Measurements from ENCODE around the gene PAQR4.

PAQR4 gene

DNA sequence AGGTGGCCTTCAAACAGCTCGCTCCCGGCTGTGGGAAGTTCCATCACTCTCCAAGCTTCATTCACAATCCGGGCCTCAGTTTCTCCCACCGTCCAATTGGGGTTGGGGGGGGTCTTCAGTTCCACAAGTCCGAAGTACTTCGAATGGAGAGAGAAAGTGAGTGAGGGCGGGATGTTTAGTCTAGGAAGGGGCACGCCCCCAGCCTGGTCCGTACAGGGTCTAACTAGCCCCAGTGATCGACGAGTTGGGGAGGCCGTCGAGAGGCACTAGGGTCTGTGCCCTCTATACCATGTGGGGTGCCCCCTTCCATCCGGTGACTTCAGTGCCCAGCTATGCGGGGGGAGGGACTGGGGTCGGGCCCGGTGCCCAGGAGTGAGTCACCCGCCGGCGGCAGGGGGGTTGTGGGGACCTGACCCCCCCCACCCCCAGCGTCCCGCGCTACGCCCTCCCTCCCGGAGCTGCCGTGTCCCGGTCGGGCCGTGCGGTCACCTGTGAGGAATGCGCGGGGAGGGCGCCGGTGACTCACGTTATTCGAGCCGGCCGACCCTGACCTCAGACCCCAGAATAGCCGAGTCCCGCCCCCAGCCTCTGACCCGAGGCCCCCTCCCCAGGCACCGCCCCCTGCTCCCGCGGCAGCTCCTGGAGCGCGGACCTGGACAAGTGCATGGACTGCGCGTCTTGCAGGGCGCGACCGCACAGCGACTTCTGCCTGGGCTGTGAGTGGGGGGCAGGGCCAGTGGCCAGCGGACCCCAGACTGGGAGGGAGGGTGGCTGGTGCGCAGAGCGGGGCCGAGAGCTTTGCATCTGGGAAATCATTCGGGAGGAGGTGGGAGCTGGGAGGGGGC, 51.7 kb downstream of the PAQR4 start:
- Histone ChIP-seq H3K27ac (ENCODE audit: extremely low read depth, low read depth, low read length) (peak overlapping the region; percentile 54), H3K9me3 (ENCODE audit: control insufficient read depth, insufficient read depth, low read depth, low read length) (no peaks in the 10 kb centered on the region), H3K4me3 (ENCODE audit: low read depth, low read length) (peak overlapping the region; percentile 75), H3K36me3 (ENCODE audit: control insufficient read depth in 2 of 2, insufficient read depth in 1 of 2, low read length in 2 of 2) (peaks cover 0 to 6% of the 10 kb centered on the region in 2 experiments; a peak in 1 of 3 replicates), H3K4me1 (ENCODE audit: control insufficient read depth, insufficient read depth, low read length) (peaks cover 21% of the 10 kb centered on the region)
- ChIA-PET POLR2A (interaction anchor here (0.5 to 11.9 kb wide), 23 partner anchors 7 to 1056 kb away, joined by 3 to 247 read pairs (median 5); partner anchors contain the start of genes CLDN9, FLYWCH1, FLYWCH2 and KREMEN2), CTCF (interaction anchor here (0.6 to 4.1 kb wide), 10 partner anchors 7 to 70 kb away, joined by 3 to 41 read pairs (median 4); no protein-coding TSS in a partner anchor)
- TF ChIP-seq ZNF37A (tag by site-specific recombination; IDR thresholded peaks at IDR 0.05) (no peak), PRDM1 (tag by site-specific recombination; IDR thresholded peaks at IDR 0.05) (no peak), BCL11B (tag by site-specific recombination; IDR thresholded peaks at IDR 0.05; ENCODE audit: low read depth) (peak; percentile 90), ZNF777 (tag by site-specific recombination; IDR thresholded peaks at IDR 0.05; ENCODE audit: borderline replicate concordance) (peak; percentile 56; the same call in 1 of the 2 replicates), SP7 (tag by site-specific recombination; IDR thresholded peaks at IDR 0.05) (peak; percentile 96), ZNF571 (tag by site-specific recombination; IDR thresholded peaks at IDR 0.05) (no peak), ZNF544 (tag by site-specific recombination; IDR thresholded peaks at IDR 0.05) (no peak), GLIS2 (tag by site-specific recombination; IDR thresholded peaks at IDR 0.05) (peak; percentile 99), MZF1 (tag by site-specific recombination; IDR thresholded peaks at IDR 0.05; ENCODE audit: borderline replicate concordance) (no peak), ZNF394 (tag by site-specific recombination; IDR thresholded peaks at IDR 0.05; ENCODE audit: borderline replicate concordance) (peak; percentile 69), WT1 (tag by site-specific recombination; IDR thresholded peaks at IDR 0.05) (peak; percentile 83), ZNF10 (tag by site-specific recombination; IDR thresholded peaks at IDR 0.05) (peak; percentile 90), ZNF529 (tag by site-specific recombination; IDR thresholded peaks at IDR 0.05; ENCODE audit: insufficient replicate concordance) (no peak), ZNF341 (tag by site-specific recombination; IDR thresholded peaks at IDR 0.05; ENCODE audit: low read depth) (peak; percentile 69), ZNF239 (tag by site-specific recombination; IDR thresholded peaks at IDR 0.05) (peak; percentile 35; the same call in 1 of the 2 replicates), HOXD13 (CRISPR knock-in tag; IDR thresholded peaks at IDR 0.05; ENCODE audit: borderline replicate concordance) (peak; percentile 23; the same call in 1 of the 2 replicates), GLI2 (tag by site-specific recombination; IDR thresholded peaks at IDR 0.05; ENCODE audit: borderline replicate concordance, low read depth) (no peak; the same call in 1 of the 2 replicates), ZNF311 (tag by site-specific recombination; IDR thresholded peaks at IDR 0.05; ENCODE audit: borderline replicate concordance) (no peak), ZNF23 (tag by site-specific recombination; IDR thresholded peaks at IDR 0.05; ENCODE audit: borderline replicate concordance) (no peak), ZNF561 (tag by site-specific recombination; IDR thresholded peaks at IDR 0.05; ENCODE audit: borderline replicate concordance) (no peak), REPIN1 (tag by site-specific recombination; IDR thresholded peaks at IDR 0.05; ENCODE audit: low read depth) (no peak), ZNF629 (tag by site-specific recombination; IDR thresholded peaks at IDR 0.05) (peak; percentile 96), ZNF416 (tag by site-specific recombination; IDR thresholded peaks at IDR 0.05) (no peak), ZNF610 (tag by site-specific recombination; IDR thresholded peaks at IDR 0.05; ENCODE audit: borderline replicate concordance) (no peak), ZNF2 (tag by site-specific recombination; IDR thresholded peaks at IDR 0.05) (no peak; the same call in 1 of the 2 replicates)
- TF ChIP-seq, protein P1, sequence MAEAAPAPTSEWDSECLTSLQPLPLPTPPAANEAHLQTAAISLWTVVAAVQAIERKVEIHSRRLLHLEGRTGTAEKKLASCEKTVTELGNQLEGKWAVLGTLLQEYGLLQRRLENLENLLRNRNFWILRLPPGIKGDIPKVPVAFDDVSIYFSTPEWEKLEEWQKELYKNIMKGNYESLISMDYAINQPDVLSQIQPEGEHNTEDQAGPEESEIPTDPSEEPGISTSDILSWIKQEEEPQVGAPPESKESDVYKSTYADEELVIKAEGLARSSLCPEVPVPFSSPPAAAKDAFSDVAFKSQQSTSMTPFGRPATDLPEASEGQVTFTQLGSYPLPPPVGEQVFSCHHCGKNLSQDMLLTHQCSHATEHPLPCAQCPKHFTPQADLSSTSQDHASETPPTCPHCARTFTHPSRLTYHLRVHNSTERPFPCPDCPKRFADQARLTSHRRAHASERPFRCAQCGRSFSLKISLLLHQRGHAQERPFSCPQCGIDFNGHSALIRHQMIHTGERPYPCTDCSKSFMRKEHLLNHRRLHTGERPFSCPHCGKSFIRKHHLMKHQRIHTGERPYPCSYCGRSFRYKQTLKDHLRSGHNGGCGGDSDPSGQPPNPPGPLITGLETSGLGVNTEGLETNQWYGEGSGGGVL (tag by site-specific recombination; IDR thresholded peaks at IDR 0.05): peak; percentile 99
- TF ChIP-seq, protein P2, sequence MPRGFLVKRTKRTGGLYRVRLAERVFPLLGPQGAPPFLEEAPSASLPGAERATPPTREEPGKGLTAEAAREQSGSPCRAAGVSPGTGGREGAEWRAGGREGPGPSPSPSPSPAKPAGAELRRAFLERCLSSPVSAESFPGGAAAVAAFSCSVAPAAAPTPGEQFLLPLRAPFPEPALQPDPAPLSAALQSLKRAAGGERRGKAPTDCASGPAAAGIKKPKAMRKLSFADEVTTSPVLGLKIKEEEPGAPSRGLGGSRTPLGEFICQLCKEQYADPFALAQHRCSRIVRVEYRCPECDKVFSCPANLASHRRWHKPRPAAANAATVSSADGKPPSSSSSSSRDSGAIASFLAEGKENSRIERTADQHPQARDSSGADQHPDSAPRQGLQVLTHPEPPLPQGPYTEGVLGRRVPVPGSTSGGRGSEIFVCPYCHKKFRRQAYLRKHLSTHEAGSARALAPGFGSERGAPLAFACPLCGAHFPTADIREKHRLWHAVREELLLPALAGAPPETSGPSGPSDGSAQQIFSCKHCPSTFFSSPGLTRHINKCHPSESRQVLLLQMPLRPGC (tag by site-specific recombination; IDR thresholded peaks at IDR 0.05): peak; percentile 89
- TF ChIP-seq, protein P3, sequence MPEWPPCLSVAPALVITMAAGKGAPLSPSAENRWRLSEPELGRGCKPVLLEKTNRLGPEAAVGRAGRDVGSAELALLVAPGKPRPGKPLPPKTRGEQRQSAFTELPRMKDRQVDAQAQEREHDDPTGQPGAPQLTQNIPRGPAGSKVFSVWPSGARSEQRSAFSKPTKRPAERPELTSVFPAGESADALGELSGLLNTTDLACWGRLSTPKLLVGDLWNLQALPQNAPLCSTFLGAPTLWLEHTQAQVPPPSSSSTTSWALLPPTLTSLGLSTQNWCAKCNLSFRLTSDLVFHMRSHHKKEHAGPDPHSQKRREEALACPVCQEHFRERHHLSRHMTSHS (tag by site-specific recombination; IDR thresholded peaks at IDR 0.05): no peak
- TF ChIP-seq, protein P4, sequence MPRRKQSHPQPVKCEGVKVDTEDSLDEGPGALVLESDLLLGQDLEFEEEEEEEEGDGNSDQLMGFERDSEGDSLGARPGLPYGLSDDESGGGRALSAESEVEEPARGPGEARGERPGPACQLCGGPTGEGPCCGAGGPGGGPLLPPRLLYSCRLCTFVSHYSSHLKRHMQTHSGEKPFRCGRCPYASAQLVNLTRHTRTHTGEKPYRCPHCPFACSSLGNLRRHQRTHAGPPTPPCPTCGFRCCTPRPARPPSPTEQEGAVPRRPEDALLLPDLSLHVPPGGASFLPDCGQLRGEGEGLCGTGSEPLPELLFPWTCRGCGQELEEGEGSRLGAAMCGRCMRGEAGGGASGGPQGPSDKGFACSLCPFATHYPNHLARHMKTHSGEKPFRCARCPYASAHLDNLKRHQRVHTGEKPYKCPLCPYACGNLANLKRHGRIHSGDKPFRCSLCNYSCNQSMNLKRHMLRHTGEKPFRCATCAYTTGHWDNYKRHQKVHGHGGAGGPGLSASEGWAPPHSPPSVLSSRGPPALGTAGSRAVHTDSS (tag by site-specific recombination; IDR thresholded peaks at IDR 0.05): 0 out of 2 replicates have a peak, but pooled peaks have one; percentile 14
- TF ChIP-seq, protein P5, sequence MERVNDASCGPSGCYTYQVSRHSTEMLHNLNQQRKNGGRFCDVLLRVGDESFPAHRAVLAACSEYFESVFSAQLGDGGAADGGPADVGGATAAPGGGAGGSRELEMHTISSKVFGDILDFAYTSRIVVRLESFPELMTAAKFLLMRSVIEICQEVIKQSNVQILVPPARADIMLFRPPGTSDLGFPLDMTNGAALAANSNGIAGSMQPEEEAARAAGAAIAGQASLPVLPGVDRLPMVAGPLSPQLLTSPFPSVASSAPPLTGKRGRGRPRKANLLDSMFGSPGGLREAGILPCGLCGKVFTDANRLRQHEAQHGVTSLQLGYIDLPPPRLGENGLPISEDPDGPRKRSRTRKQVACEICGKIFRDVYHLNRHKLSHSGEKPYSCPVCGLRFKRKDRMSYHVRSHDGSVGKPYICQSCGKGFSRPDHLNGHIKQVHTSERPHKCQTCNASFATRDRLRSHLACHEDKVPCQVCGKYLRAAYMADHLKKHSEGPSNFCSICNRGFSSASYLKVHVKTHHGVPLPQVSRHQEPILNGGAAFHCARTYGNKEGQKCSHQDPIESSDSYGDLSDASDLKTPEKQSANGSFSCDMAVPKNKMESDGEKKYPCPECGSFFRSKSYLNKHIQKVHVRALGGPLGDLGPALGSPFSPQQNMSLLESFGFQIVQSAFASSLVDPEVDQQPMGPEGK (tag by site-specific recombination; IDR thresholded peaks at IDR 0.05): peak; percentile 100

All from HEK293 (cell line).